Smooth muscle cell (in vitro differentiated cells): ENCODE measurements around the gene SORL1. TPM values are rescaled to one million over a fixed set of nuclear protein-coding genes. Genes with fewer than 3 reads are reported as not detected.

Experiments
- DNase-seq: peaks from one replicate; lab custom pipeline; 2025; ENCODE audit not compliant: unreplicated experiment; lab: John Stamatoyannopoulos, UW
- H2AFZ ChIP-seq: fragments of 200-600 bp; sonication (generic); 2 replicates; pipeline ENCODE4 v1.6.0; 2016; ENCODE audit warnings: antibody characterized with exemption, low read depth, mild to moderate bottlenecking
- H3F3A ChIP-seq: fragments of 200-600 bp; sonication (generic); 2 replicates; pipeline ENCODE4 v1.6.0; 2017; ENCODE audit warnings: antibody characterized with exemption, low read depth
- H3K27ac ChIP-seq: fragments of 200-600 bp; sonication (generic); 2 replicates; pipeline ENCODE4 v1.5.1; 2016; ENCODE audit warnings: low read depth, mild to moderate bottlenecking
- H3K27me3 ChIP-seq: fragments of 200-600 bp; sonication (generic); 2 replicates; pipeline ENCODE4 v1.6.1; 2016; ENCODE audit warnings: low read depth, mild to moderate bottlenecking
- H3K36me3 ChIP-seq: fragments of 200-600 bp; sonication (generic); 2 replicates; pipeline ENCODE4 v1.5.1; 2016; ENCODE audit warnings: low read depth
- H3K4me1 ChIP-seq: fragments of 200-600 bp; sonication (generic); 2 replicates; pipeline ENCODE4 v1.5.1; 2016; ENCODE audit warnings: low read depth
- H3K4me2 ChIP-seq: fragments of 200-600 bp; sonication (generic); 2 replicates; pipeline ENCODE4 v1.6.0; 2016; ENCODE audit warnings: mild to moderate bottlenecking
- H3K4me3 ChIP-seq: fragments of 200-600 bp; sonication (generic); 2 replicates; pipeline ENCODE4 v1.5.1; 2016; ENCODE audit warnings: mild to moderate bottlenecking
- H3K79me2 ChIP-seq: fragments of 200-600 bp; sonication (generic); 2 replicates; pipeline ENCODE4 v1.6.0; 2016; ENCODE audit warnings: low read depth, mild to moderate bottlenecking
- H3K9ac ChIP-seq: fragments of 200-600 bp; sonication (generic); 2 replicates; pipeline ENCODE4 v1.6.0; 2016; ENCODE audit warnings: low read depth
- H3K9me3 ChIP-seq: fragments of 200-600 bp; sonication (generic); replicated peaks from 2 replicates; pipeline ENCODE4 v1.5.1; 2016; ENCODE audit warnings: low read depth
- H4K20me1 ChIP-seq: fragments of 200-600 bp; sonication (generic); 2 replicates; pipeline ENCODE4 v1.6.0; 2016; ENCODE audit warnings: low read depth
- WGBS: methylation state at CpG from one replicate; pipeline ENCODE4 v1.1.7; 2016; ENCODE audit warnings: low lambda C conversion rate; 5-methylcytosine and 5-hydroxymethylcytosine counted together
- polyA plus RNA-seq: library from polyadenylated mRNA; unstranded; fragments of >200 nt; fragmentation: Nextera tagmentation; extraction: Ambion mirVana; gene quantifications from 2 replicates; pipeline ENCODE4 v1.2.1, GENCODE V29; 2016
- total RNA-seq: library from RNA; depleted of rRNA; stranded (reverse); fragments of >200 nt; gene quantifications from 2 replicates; pipeline ENCODE4 v1.2.3, GENCODE V29; 2014
- TF ChIP-seq, protein P1 (sequence below): fragments of 200-600 bp; sonication (generic); IDR thresholded peaks from 2 replicates; pipeline ENCODE4 v1.5.1; 2017; ENCODE audit warnings: borderline replicate concordance, mild to moderate bottlenecking, antibody characterized with exemption; ENCODE audit not compliant: insufficient read depth, poor library complexity, severe bottlenecking

SORL1 gene
- total and polyA plus RNA-seq, 2 experiments from 2014 or later, result 1.2 to 5.8 TPM

DNA sequence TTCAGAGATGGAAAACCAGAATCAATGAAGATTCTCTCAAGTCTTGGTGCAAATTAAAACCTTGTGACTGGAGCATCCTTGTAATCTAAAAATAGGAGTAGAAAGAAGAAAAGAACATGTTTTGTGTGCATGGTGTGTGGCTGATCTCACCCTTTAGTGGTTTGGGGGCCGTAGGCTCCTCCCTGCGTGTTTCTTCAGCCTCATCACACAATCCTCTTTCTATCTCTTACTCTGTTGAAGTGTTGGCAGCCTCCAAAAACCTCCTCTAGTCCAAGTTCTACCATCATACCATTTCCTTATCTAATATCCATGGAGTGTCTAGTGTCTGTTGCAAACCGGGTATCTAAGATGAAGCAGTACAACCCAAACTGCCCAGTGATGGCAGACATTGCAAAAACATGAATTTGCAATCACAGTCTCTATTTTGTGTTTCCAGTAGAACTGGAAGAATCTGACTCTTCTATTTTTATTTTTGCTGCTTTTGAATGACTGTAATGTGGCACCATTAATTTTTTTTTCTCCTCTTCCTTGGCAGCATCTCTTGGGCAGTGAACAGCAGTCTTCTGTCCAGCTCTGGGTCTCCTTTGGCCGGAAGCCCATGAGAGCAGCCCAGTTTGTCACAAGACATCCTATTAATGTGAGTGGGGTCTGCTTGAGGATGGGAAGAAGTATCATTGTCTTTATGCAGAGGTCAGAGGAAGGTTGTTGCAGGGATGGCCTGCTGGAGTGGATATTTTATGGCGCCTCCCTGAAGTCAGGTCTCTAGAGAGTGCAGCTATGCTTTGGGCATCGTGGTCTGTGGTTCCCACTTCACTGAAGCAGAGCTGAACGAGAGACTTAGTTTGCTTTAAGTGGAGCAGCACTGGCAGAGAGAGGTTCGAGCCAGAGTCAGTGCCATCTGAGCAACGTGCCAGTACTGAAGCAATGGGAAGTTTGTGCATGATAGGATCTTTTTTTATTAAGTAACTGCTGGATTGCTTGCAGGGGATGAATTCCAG is 60.7 kb downstream of the SORL1 start:
- H3K27ac ChIP-seq, result no peak overlapping the region
- H3F3A ChIP-seq, result no peaks in the 10 kb centered on the region
- no peaks in the 10 kb centered on the region for H4K20me1 ChIP-seq
- H2AFZ ChIP-seq, result no peak overlapping the region
- no peak for DNase-seq
- H3K9ac ChIP-seq, result no peak overlapping the region
- TF ChIP-seq, protein P1, sequence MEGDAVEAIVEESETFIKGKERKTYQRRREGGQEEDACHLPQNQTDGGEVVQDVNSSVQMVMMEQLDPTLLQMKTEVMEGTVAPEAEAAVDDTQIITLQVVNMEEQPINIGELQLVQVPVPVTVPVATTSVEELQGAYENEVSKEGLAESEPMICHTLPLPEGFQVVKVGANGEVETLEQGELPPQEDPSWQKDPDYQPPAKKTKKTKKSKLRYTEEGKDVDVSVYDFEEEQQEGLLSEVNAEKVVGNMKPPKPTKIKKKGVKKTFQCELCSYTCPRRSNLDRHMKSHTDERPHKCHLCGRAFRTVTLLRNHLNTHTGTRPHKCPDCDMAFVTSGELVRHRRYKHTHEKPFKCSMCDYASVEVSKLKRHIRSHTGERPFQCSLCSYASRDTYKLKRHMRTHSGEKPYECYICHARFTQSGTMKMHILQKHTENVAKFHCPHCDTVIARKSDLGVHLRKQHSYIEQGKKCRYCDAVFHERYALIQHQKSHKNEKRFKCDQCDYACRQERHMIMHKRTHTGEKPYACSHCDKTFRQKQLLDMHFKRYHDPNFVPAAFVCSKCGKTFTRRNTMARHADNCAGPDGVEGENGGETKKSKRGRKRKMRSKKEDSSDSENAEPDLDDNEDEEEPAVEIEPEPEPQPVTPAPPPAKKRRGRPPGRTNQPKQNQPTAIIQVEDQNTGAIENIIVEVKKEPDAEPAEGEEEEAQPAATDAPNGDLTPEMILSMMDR, result no peak
- WGBS, result 95% methylated on average over 9 of the region's 9 CpGs
- H3K4me3 ChIP-seq, result no peak overlapping the region
- no peak overlapping the region for H3K4me2 ChIP-seq
- no peaks in the 10 kb centered on the region for H3K79me2 ChIP-seq
- H3K36me3 ChIP-seq, result no peaks in the 10 kb centered on the region
- H3K4me1 ChIP-seq, result peaks cover 12% of the 10 kb centered on the region
- no peaks in the 10 kb centered on the region for H3K27me3 ChIP-seq
- no peaks in the 10 kb centered on the region for H3K9me3 ChIP-seq

DNA sequence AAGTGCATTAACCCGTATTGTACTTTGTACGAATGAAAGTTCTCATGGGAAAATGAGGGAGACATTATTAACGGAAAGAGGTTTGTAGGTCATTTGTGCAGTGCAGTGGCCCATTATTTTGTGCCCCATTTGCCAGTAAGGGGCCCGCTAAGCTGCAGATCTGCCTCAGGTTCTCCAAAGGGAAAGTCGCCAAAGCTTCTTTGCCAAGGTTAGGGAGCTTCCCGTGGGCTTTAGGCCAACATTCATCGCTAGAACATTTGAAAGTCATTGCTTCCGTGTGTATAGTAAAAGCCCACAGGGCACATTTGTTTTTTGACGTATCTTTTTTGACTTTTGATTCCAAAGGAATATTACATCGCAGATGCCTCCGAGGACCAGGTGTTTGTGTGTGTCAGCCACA is 61.7 kb downstream of the SORL1 start:
- no peak overlapping the region for H3K27ac ChIP-seq
- no peaks in the 10 kb centered on the region for H3K79me2 ChIP-seq
- no peaks in the 10 kb centered on the region for H3K36me3 ChIP-seq
- DNase-seq, result no peak
- H2AFZ ChIP-seq, result no peak overlapping the region
- no peaks in the 10 kb centered on the region for H3K27me3 ChIP-seq
- H4K20me1 ChIP-seq, result no peaks in the 10 kb centered on the region
- no peak overlapping the region for H3K4me3 ChIP-seq
- no peak overlapping the region for H3K9ac ChIP-seq
- WGBS, result 97% methylated on average over 11 of the region's 11 CpGs
- no peaks in the 10 kb centered on the region for H3K9me3 ChIP-seq
- no peaks in the 10 kb centered on the region for H3F3A ChIP-seq
- no peak overlapping the region for H3K4me2 ChIP-seq
- H3K4me1 ChIP-seq, result peaks cover 5% of the 10 kb centered on the region
- TF ChIP-seq, protein P1, result no peak

GRCh38 chr11:121514432-121515334 is 62.6 kb downstream of the SORL1 start:
- Histone ChIP-seq H3K27ac (no peak overlapping the region), H3K9me3 (no peaks in the 10 kb centered on the region), H3F3A (no peaks in the 10 kb centered on the region), H3K79me2 (no peaks in the 10 kb centered on the region), H3K27me3 (no peaks in the 10 kb centered on the region), H3K36me3 (no peaks in the 10 kb centered on the region), H2AFZ (no peak overlapping the region), H3K4me1 (no peaks in the 10 kb centered on the region), H3K4me3 (no peak overlapping the region), H3K9ac (no peak overlapping the region), H3K4me2 (no peak overlapping the region), H4K20me1 (no peaks in the 10 kb centered on the region)
- no peak for DNase-seq
- TF ChIP-seq, protein P1, result no peak
- 92% methylated on average over 17 of the region's 17 CpGs for WGBS
